GM21576 (cell line): Measurements from ENCODE around the gene ST6GAL2.

Experiments used
- ATAC-seq: cut with Tn5 transposase; IDR thresholded peaks from one replicate; pipeline ENCODE4 v1.9.1; 2021; ENCODE audit warnings: mild to moderate bottlenecking, moderate library complexity; ENCODE audit not compliant: unreplicated experiment

The ST6GAL2 gene

GRCh38 chr2:106866641-106867040 is 19.3 kb downstream of the ST6GAL2 start:
- ATAC-seq: no peak

- ATAC-seq: no peak
Observed at GRCh38 chr2:106864051-106864450, 21.9 kb downstream of the ST6GAL2 start.

- ATAC-seq: no peak
Observed at GRCh38 chr2:106863387-106863786, 22.6 kb downstream of the ST6GAL2 start.

GRCh38 chr2:106859498-106859897 is 26.5 kb downstream of the ST6GAL2 start:
- no peak for ATAC-seq

- no peak for ATAC-seq
Observed at GRCh38 chr2:106858810-106859209, 27.2 kb downstream of the ST6GAL2 start.

- ATAC-seq: no peak
Observed at GRCh38 chr2:106857882-106858478, 28.0 kb downstream of the ST6GAL2 start.

- ATAC-seq: no peak
Observed at GRCh38 chr2:106853631-106854030, 32.3 kb downstream of the ST6GAL2 start.

- no peak for ATAC-seq
Observed at GRCh38 chr2:106851881-106852501, 34.0 kb downstream of the ST6GAL2 start.

- no peak for ATAC-seq
Observed at GRCh38 chr2:106851087-106851874, 34.7 kb downstream of the ST6GAL2 start.

- no peak for ATAC-seq
Observed at GRCh38 chr2:106849253-106849652, 36.7 kb downstream of the ST6GAL2 start.

- no peak for ATAC-seq
Observed at GRCh38 chr2:106847366-106847765, 38.6 kb downstream of the ST6GAL2 start.

- ATAC-seq: no peak
Observed at GRCh38 chr2:106845716-106846115, 40.3 kb downstream of the ST6GAL2 start.

GRCh38 chr2:106843910-106844250 is 42.1 kb downstream of the ST6GAL2 start:
- no peak for ATAC-seq

- ATAC-seq: no peak
Observed at GRCh38 chr2:106843001-106843909, 42.7 kb downstream of the ST6GAL2 start.

GRCh38 chr2:106841886-106842645 is 43.9 kb downstream of the ST6GAL2 start:
- no peak for ATAC-seq

- ATAC-seq: no peak
Observed at GRCh38 chr2:106840818-106841217, 45.1 kb downstream of the ST6GAL2 start.

- no peak for ATAC-seq
Observed at GRCh38 chr2:106839849-106840595, 45.9 kb downstream of the ST6GAL2 start.

GRCh38 chr2:106833256-106833655 is 52.7 kb downstream of the ST6GAL2 start:
- ATAC-seq: no peak

GRCh38 chr2:106831816-106832569 is 54.0 kb downstream of the ST6GAL2 start:
- no peak for ATAC-seq
